Liver (tissue), 3 donors: Measurements from ENCODE around the gene KIF26B.

Experiments
- HNF4A ChIP-seq, 2 donors: conservative IDR thresholded peaks; 2 replicates each; pipeline ENCODE4 v1.6.1; 2016; ENCODE audit warnings: antibody characterized with exemption in 2 of 2, mild to moderate bottlenecking in 2 of 2
- JUND ChIP-seq, 2 donors: IDR thresholded peaks; 2 replicates each; pipeline ENCODE4 v1.6.1; 2016; ENCODE audit warnings: antibody characterized with exemption in 2 of 2
- YY1 ChIP-seq: IDR thresholded peaks from 2 replicates; pipeline ENCODE4 v1.6.1; 2016; ENCODE audit warnings: antibody characterized with exemption, mild to moderate bottlenecking
- TF ChIP-seq, protein P1 (sequence below): fragments of 150-350 bp; IDR thresholded peaks from 2 replicates; pipeline ENCODE4 v1.5.1; 2017; ENCODE audit warnings: improper control_type of control experiment, low read depth, low read length; ENCODE audit not compliant: missing input control
- TF ChIP-seq, protein P2 (sequence below): IDR thresholded peaks from 2 replicates; pipeline ENCODE4 v1.6.1; 2016; ENCODE audit warnings: antibody characterized with exemption, mild to moderate bottlenecking
- TF ChIP-seq, protein P3 (sequence below): IDR thresholded peaks from 2 replicates; pipeline ENCODE4 v1.6.1; 2016; ENCODE audit warnings: antibody characterized with exemption
- TF ChIP-seq, protein P4 (sequence below): IDR thresholded peaks from 2 replicates; pipeline ENCODE4 v1.6.1; 2016; ENCODE audit warnings: antibody characterized with exemption
- donor health status: healthy.
- donor health status: healthy.

DNA sequence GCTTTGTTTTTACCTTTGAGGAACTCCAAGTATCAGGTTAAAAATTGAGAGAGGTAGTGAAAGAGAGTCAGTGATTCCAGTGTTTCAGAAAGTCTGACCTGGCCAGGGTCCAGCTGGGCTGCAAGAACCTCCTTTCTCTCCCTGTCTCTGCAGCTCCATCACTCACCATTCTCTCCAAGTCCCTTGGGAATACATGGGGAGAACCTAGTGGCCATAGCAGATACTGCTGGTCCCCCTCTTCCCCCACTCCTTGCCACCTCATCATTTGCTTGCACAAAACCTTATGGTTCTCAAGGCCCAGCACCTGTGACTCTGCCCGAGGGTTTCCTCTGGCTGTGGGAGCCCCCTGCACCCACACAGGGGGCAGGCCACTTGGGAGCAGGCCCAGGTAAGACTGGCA is 279.5 kb downstream of the KIF26B start:
- TF ChIP-seq, protein P1, sequence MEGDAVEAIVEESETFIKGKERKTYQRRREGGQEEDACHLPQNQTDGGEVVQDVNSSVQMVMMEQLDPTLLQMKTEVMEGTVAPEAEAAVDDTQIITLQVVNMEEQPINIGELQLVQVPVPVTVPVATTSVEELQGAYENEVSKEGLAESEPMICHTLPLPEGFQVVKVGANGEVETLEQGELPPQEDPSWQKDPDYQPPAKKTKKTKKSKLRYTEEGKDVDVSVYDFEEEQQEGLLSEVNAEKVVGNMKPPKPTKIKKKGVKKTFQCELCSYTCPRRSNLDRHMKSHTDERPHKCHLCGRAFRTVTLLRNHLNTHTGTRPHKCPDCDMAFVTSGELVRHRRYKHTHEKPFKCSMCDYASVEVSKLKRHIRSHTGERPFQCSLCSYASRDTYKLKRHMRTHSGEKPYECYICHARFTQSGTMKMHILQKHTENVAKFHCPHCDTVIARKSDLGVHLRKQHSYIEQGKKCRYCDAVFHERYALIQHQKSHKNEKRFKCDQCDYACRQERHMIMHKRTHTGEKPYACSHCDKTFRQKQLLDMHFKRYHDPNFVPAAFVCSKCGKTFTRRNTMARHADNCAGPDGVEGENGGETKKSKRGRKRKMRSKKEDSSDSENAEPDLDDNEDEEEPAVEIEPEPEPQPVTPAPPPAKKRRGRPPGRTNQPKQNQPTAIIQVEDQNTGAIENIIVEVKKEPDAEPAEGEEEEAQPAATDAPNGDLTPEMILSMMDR: no peak
- TF ChIP-seq, protein P2, sequence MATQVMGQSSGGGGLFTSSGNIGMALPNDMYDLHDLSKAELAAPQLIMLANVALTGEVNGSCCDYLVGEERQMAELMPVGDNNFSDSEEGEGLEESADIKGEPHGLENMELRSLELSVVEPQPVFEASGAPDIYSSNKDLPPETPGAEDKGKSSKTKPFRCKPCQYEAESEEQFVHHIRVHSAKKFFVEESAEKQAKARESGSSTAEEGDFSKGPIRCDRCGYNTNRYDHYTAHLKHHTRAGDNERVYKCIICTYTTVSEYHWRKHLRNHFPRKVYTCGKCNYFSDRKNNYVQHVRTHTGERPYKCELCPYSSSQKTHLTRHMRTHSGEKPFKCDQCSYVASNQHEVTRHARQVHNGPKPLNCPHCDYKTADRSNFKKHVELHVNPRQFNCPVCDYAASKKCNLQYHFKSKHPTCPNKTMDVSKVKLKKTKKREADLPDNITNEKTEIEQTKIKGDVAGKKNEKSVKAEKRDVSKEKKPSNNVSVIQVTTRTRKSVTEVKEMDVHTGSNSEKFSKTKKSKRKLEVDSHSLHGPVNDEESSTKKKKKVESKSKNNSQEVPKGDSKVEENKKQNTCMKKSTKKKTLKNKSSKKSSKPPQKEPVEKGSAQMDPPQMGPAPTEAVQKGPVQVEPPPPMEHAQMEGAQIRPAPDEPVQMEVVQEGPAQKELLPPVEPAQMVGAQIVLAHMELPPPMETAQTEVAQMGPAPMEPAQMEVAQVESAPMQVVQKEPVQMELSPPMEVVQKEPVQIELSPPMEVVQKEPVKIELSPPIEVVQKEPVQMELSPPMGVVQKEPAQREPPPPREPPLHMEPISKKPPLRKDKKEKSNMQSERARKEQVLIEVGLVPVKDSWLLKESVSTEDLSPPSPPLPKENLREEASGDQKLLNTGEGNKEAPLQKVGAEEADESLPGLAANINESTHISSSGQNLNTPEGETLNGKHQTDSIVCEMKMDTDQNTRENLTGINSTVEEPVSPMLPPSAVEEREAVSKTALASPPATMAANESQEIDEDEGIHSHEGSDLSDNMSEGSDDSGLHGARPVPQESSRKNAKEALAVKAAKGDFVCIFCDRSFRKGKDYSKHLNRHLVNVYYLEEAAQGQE: no peak
- TF ChIP-seq JUND (IDR thresholded peaks at IDR 0.05) (no peak), YY1 (no peak), HNF4A (conservative IDR thresholded peaks at IDR 0.05) (no peak)
- TF ChIP-seq, protein P3, sequence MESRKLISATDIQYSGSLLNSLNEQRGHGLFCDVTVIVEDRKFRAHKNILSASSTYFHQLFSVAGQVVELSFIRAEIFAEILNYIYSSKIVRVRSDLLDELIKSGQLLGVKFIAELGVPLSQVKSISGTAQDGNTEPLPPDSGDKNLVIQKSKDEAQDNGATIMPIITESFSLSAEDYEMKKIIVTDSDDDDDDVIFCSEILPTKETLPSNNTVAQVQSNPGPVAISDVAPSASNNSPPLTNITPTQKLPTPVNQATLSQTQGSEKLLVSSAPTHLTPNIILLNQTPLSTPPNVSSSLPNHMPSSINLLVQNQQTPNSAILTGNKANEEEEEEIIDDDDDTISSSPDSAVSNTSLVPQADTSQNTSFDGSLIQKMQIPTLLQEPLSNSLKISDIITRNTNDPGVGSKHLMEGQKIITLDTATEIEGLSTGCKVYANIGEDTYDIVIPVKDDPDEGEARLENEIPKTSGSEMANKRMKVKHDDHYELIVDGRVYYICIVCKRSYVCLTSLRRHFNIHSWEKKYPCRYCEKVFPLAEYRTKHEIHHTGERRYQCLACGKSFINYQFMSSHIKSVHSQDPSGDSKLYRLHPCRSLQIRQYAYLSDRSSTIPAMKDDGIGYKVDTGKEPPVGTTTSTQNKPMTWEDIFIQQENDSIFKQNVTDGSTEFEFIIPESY: no peak
- TF ChIP-seq, protein P4, sequence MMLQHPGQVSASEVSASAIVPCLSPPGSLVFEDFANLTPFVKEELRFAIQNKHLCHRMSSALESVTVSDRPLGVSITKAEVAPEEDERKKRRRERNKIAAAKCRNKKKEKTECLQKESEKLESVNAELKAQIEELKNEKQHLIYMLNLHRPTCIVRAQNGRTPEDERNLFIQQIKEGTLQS: no peak
